HG03045 (cell line): ENCODE measurements around the gene FXYD6.

Source experiments
- ATAC-seq: cut with Tn5 transposase; IDR thresholded peaks from one replicate; pipeline ENCODE4 v1.9.1; 2021; ENCODE audit warnings: mild to moderate bottlenecking, moderate library complexity; ENCODE audit not compliant: unreplicated experiment

FXYD6 gene

DNA sequence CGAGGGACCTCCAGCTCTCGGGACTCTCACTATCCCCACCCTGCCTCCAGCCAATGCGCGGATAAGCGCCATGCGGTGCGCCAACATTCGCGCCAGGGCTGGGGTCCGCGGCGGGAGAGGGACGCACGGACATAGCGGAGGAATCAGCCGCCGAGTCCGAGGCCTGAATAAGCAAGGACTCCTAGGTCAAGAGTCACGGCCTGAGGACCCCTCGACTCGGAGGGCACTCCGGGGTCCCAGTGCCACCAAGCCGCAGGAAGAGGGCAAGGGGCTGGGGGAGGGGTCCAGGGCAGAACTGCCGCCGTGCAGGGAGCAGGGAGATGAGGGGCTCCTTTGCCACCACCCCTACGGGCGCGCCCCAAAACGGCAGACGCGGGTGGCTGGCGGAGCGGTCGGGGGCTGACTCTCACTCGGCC lies 80.0 kb downstream of the FXYD6 start:
- ATAC-seq = no peak

- ATAC-seq = no peak
Measured at GRCh38 chr11:117795638-117796455, 80.6 kb downstream of the FXYD6 start.

GRCh38 chr11:117794772-117795629 lies 81.5 kb downstream of the FXYD6 start:
- ATAC-seq = no peak

- no peak for ATAC-seq
Measured at GRCh38 chr11:117794135-117794534, 82.3 kb downstream of the FXYD6 start.

- ATAC-seq = no peak
Measured at GRCh38 chr11:117793583-117793982, 82.9 kb downstream of the FXYD6 start.

DNA sequence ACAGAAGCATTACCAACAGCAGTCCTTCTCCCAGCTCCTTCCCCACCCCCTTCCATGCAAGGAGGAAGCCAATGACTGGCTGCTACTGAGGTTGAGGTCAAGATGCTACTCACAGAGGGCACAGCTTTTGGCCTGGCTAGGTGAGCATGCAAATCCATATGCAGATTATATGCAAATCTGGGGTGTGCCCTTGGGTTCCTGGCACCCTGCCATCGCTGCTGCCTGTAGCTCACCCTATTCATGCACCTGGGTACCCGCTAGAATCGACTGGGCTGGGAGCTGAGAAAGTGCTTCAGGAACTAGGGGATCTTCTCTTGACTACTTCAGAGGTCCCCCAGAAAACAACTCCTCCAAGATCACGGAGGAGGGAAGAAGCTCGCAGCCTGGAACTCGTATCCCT lies 83.5 kb downstream of the FXYD6 start:
- ATAC-seq = no peak

- ATAC-seq = no peak
Measured at GRCh38 chr11:117792241-117792640, 84.2 kb downstream of the FXYD6 start.

GRCh38 chr11:117790279-117790678 lies 86.2 kb downstream of the FXYD6 start:
- no peak for ATAC-seq

DNA sequence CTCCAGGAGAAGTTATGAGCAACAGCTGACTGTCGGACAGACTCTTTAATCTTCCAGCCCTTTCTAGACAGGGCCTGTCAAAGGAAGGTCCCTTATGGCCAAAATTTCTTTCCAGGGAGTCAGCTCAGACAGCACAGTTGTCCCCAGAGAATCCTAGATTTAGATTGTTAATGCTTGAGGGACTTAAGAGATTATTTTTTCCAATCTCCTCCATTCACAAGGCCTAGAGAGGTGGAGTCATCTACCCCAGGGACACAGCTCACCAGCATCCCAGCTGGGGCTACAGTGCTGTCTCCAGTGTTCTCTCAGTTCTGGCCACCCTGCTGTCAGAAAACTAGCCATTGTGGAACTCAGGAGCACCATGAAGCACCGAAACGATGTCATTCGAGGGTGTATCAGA lies 87.2 kb downstream of the FXYD6 start:
- no peak for ATAC-seq
